Neural progenitor cell (in vitro differentiated cells): Measurements from ENCODE around the gene SLC25A20. TPM values are rescaled to one million over a fixed set of nuclear protein-coding genes. Genes with fewer than 3 reads are reported as not detected.

Experiments
- DNase-seq: peaks from one replicate; pipeline ENCODE4 v3.0.0-alpha.2; 2016; ENCODE audit warnings: low spot score
- H2AFZ ChIP-seq: fragments of 200-600 bp; sonication (generic); replicated peaks from 2 replicates; pipeline ENCODE4 v1.6.1; 2016; ENCODE audit warnings: antibody characterized with exemption
- H3F3A ChIP-seq: fragments of 200-600 bp; sonication (generic); 2 replicates; pipeline ENCODE4 v1.6.1; 2016; ENCODE audit warnings: antibody characterized with exemption, low read depth
- H3K27ac ChIP-seq: fragments of 200-600 bp; sonication (generic); 2 replicates; pipeline ENCODE4 v1.5.1; 2016; ENCODE audit warnings: mild to moderate bottlenecking
- H3K27me3 ChIP-seq: fragments of 200-600 bp; sonication (generic); 2 replicates; pipeline ENCODE4 v1.6.1; 2016; ENCODE audit warnings: mild to moderate bottlenecking, moderate library complexity
- H3K36me3 ChIP-seq: fragments of 200-600 bp; sonication (generic); 2 replicates; pipeline ENCODE4 v1.5.1; 2016
- H3K4me1 ChIP-seq: fragments of 200-600 bp; sonication (generic); 2 replicates; pipeline ENCODE4 v1.6.1; 2016; ENCODE audit warnings: mixed run types
- H3K4me2 ChIP-seq: fragments of 200-600 bp; sonication (generic); 2 replicates; pipeline ENCODE4 v1.6.1; 2016
- H3K4me3 ChIP-seq: fragments of 200-600 bp; sonication (generic); 2 replicates; pipeline ENCODE4 v1.5.1; 2016
- H3K79me2 ChIP-seq: fragments of 200-600 bp; sonication (generic); 2 replicates; pipeline ENCODE4 v1.6.1; 2016; ENCODE audit warnings: low read depth
- H3K9ac ChIP-seq: fragments of 200-600 bp; sonication (generic); 2 replicates; pipeline ENCODE4 v1.6.1; 2016
- H3K9me3 ChIP-seq: fragments of 200-600 bp; sonication (generic); 2 replicates; pipeline ENCODE4 v1.5.1; 2016; ENCODE audit warnings: low read depth
- H4K20me1 ChIP-seq: fragments of 200-600 bp; sonication (generic); 2 replicates; pipeline ENCODE4 v1.6.1; 2016; ENCODE audit warnings: low read depth
- H3K27ac Mint-ChIP-seq: 3 replicates; pipeline ENCODE4 v1.8.0; 2021; ENCODE audit warnings: mixed read lengths
- H3K27me3 Mint-ChIP-seq: 2 replicates; pipeline ENCODE4 v1.8.0; 2022; ENCODE audit warnings: low read depth, mild to moderate bottlenecking, inconsistent platforms, moderate library complexity, mixed read lengths; ENCODE audit not compliant: insufficient read depth
- H3K36me3 Mint-ChIP-seq: 3 replicates; pipeline ENCODE4 v1.8.0; 2021; ENCODE audit warnings: mixed read lengths
- H3K4me1 Mint-ChIP-seq: 3 replicates; pipeline ENCODE4 v1.8.0; 2021; ENCODE audit warnings: mixed read lengths
- H3K4me3 Mint-ChIP-seq: 3 replicates; pipeline ENCODE4 v1.8.0; 2021; ENCODE audit warnings: mild to moderate bottlenecking, moderate library complexity, mixed read lengths
- H3K9me3 Mint-ChIP-seq: 3 replicates; pipeline ENCODE4 v1.8.0; 2020; ENCODE audit warnings: mixed read lengths
- EZH2 ChIP-seq: fragments of 200-600 bp; sonication (generic); IDR thresholded peaks from 2 replicates; pipeline ENCODE4 v1.6.1; 2017; ENCODE audit warnings: antibody characterized with exemption, mild to moderate bottlenecking, moderate library complexity
- EZH2phosphoT487 ChIP-seq: fragments of 200-600 bp; sonication (generic); IDR thresholded peaks from 2 replicates; pipeline ENCODE4 v1.6.1; 2017; ENCODE audit warnings: antibody characterized with exemption
- total RNA-seq: library from RNA; depleted of rRNA; stranded (reverse); fragments of >200 nt; gene quantifications from 2 replicates; pipeline ENCODE4 v1.2.3, GENCODE V29; 2015; ENCODE audit warnings: low replicate concordance
- TF ChIP-seq, protein P1 (sequence below): fragments of 200-600 bp; sonication (generic); IDR thresholded peaks from 2 replicates; pipeline ENCODE4 v1.5.1; 2017; ENCODE audit warnings: antibody characterized with exemption, mild to moderate bottlenecking

SLC25A20 gene
- total RNA-seq, 1 donor from 2014 or later: 12.5 TPM

DNA sequence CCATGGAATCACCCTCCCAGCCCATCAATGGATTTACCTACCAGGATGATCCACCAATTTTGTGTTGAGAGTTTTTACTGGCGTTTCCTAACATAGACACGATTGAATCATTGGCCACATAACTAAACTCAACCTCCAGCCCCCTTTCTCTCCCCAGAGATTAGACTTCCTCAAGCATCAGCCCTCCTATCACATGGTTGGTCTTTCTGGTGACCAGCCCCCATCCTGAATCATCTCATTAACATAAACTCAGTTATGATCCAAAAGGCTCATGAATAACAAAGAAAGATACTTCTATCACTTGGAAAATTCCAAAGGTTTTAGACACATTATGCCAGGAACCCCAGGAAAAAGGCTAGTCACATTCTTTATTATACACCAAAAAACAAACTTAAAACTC is 72.2 kb downstream of the SLC25A20 start:
- H3K79me2 ChIP-seq: no peaks in the 10 kb centered on the region
- no peaks in the 10 kb centered on the region for H3F3A ChIP-seq
- no peaks in the 10 kb centered on the region for H3K4me1 ChIP-seq
- no peaks in the 10 kb centered on the region for H3K27me3 ChIP-seq
- H3K9me3 Mint-ChIP-seq: no peaks in the 10 kb centered on the region
- H3K4me3 ChIP-seq: no peak overlapping the region
- H3K27me3 Mint-ChIP-seq: no peaks in the 10 kb centered on the region
- DNase-seq: no peak
- no peaks in the 10 kb centered on the region for H3K9me3 ChIP-seq
- no peak overlapping the region for H3K4me3 Mint-ChIP-seq
- no peak for TF ChIP-seq EZH2
- TF ChIP-seq, protein P1, sequence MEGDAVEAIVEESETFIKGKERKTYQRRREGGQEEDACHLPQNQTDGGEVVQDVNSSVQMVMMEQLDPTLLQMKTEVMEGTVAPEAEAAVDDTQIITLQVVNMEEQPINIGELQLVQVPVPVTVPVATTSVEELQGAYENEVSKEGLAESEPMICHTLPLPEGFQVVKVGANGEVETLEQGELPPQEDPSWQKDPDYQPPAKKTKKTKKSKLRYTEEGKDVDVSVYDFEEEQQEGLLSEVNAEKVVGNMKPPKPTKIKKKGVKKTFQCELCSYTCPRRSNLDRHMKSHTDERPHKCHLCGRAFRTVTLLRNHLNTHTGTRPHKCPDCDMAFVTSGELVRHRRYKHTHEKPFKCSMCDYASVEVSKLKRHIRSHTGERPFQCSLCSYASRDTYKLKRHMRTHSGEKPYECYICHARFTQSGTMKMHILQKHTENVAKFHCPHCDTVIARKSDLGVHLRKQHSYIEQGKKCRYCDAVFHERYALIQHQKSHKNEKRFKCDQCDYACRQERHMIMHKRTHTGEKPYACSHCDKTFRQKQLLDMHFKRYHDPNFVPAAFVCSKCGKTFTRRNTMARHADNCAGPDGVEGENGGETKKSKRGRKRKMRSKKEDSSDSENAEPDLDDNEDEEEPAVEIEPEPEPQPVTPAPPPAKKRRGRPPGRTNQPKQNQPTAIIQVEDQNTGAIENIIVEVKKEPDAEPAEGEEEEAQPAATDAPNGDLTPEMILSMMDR: no peak
- no peak for TF ChIP-seq EZH2phosphoT487
- no peaks in the 10 kb centered on the region for H3K36me3 ChIP-seq
- no peak overlapping the region for H2AFZ ChIP-seq
- no peak overlapping the region for H3K27ac Mint-ChIP-seq
- no peak overlapping the region for H3K27ac ChIP-seq
- H3K4me2 ChIP-seq: no peak overlapping the region
- no peaks in the 10 kb centered on the region for H4K20me1 ChIP-seq
- peaks cover 3% of the 10 kb centered on the region for H3K36me3 Mint-ChIP-seq
- H3K9ac ChIP-seq: no peak overlapping the region
- peaks cover 5% of the 10 kb centered on the region for H3K4me1 Mint-ChIP-seq

DNA sequence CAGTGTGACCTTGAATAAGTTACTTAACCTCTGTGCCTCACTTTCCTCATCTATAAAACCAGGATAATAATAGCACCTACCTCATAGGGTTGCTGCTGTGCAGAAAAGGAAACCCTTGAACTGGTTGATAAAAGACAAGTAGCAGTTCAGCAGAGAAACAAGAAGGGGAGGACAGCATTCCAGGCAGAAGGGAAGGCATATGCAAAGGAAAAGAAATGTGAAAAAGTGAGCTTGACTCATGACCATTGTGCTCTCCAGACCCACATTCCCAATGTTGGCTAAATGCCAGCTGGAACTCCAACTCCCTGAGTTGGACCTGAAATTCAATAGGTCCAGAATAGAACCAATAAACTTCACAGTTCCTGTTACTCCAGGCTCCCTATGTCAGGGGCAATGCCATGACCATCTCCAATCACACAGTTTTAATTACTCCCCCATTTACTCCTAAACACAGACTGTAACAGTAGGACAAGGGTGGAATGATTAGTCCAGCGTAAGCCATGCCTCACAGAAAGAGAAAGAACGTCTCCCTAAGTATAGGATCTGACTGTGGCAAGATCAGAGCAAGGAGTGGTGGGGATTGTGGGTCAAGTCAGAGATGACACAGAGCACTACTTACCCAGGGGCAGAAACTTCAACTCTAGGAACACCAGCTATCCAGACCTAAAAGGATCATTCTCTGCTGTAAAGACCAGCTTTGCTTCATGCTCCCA is 77.9 kb downstream of the SLC25A20 start:
- Histone ChIP-seq H3K9me3 (no peaks in the 10 kb centered on the region), H3F3A (no peaks in the 10 kb centered on the region), H3K4me3 (no peak overlapping the region), H3K79me2 (no peaks in the 10 kb centered on the region), H3K9ac (no peak overlapping the region), H3K36me3 (no peaks in the 10 kb centered on the region), H4K20me1 (no peaks in the 10 kb centered on the region), H3K4me1 (no peaks in the 10 kb centered on the region), H3K4me2 (no peak overlapping the region), H3K27ac (no peak overlapping the region), H3K27me3 (no peaks in the 10 kb centered on the region), H2AFZ (no peak overlapping the region)
- H3K27me3 Mint-ChIP-seq: no peaks in the 10 kb centered on the region
- no peak overlapping the region for H3K27ac Mint-ChIP-seq
- peaks cover 5% of the 10 kb centered on the region for H3K36me3 Mint-ChIP-seq
- TF ChIP-seq EZH2phosphoT487: no peak
- TF ChIP-seq, protein P1: no peak
- TF ChIP-seq EZH2: no peak
- DNase-seq: no peak
- no peaks in the 10 kb centered on the region for H3K9me3 Mint-ChIP-seq
- no peak overlapping the region for H3K4me3 Mint-ChIP-seq
- H3K4me1 Mint-ChIP-seq: no peaks in the 10 kb centered on the region

DNA sequence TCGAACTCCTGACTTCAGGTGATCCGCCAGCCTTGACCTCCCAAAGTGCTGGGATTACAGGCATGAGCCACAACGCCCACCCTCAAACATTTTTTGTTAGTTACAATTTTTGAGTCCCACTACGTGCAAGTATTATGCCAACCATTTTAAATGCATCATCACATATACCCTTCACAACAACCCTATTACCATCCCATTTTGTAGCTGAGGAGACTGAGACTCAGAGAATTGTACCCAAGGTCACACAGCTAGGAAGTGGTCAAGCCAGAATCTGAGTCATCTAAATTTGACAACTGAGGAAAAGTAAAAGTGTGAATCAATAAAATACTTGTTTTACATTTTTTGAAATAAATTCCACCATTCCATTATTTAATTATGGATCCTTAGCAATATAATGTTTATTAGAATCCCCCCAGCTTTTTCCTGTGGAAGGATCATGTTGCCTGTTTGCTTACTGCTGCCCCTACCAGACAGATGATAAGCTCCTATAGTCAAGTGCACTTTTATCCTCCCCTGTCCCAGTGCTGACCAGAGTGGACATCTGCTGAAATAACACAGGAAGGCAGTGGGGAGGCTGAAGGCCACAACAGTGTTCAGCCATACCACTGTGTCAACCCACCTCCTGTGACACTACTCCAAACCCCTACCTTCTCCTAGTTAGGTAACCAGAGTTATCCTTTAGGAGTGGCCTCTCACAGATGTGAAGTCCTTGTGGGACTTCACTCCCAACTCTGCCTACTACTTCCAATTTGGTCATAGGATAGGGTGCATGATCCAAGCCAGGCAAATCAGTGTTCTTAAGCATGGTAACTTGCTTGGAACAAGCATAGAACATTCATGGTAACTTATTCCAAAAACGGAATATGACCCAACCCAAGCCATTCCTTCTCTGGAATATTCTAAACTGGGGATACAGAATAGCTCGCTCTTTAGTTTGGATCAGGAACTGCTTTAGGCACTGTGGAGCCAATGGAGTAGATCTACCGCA is 79.2 kb downstream of the SLC25A20 start:
- peaks cover 5% of the 10 kb centered on the region for H3K36me3 Mint-ChIP-seq
- Histone ChIP-seq H3K9me3 (no peaks in the 10 kb centered on the region), H3K4me1 (no peaks in the 10 kb centered on the region), H2AFZ (no peak overlapping the region), H3K4me3 (no peak overlapping the region), H3K27me3 (no peaks in the 10 kb centered on the region), H3F3A (no peaks in the 10 kb centered on the region), H3K4me2 (no peak overlapping the region), H4K20me1 (no peaks in the 10 kb centered on the region), H3K9ac (no peak overlapping the region), H3K79me2 (no peaks in the 10 kb centered on the region), H3K36me3 (no peaks in the 10 kb centered on the region), H3K27ac (no peak overlapping the region)
- no peaks in the 10 kb centered on the region for H3K9me3 Mint-ChIP-seq
- H3K27ac Mint-ChIP-seq: no peak overlapping the region
- no peaks in the 10 kb centered on the region for H3K27me3 Mint-ChIP-seq
- no peak overlapping the region for H3K4me3 Mint-ChIP-seq
- DNase-seq: no peak
- no peaks in the 10 kb centered on the region for H3K4me1 Mint-ChIP-seq
- TF ChIP-seq EZH2phosphoT487 (no peak), EZH2 (no peak)
- TF ChIP-seq, protein P1: no peak
